ENCODE data around the gene CHRNB2. TPM values are rescaled to one million over a fixed set of nuclear protein-coding genes. Genes with fewer than 3 reads are reported as not detected.

CHRNB2 gene
- total RNA-seq, 1 donor from 2014 or later: not detected

DNA sequence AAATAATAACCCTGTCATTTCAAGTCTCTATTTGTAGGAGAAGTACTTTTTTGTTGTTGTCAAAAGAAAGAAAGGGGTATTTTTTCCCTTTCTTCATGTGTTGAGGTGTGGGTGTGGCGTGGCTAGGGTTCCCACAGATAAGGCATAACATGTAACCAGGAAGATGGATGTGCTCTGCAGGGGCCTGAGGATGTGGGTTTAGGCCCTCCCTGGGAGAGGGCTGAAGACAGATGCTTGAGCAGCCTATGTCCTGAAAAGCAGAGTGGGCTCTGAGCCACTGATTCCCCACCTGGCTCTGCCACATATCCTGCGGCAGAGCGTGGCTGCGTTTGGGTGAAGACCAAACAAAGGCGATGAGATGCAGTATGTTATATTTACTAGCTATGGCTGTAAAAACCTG lies 54.3 kb downstream of the CHRNB2 start:
- TF ChIP-seq, protein P1, sequence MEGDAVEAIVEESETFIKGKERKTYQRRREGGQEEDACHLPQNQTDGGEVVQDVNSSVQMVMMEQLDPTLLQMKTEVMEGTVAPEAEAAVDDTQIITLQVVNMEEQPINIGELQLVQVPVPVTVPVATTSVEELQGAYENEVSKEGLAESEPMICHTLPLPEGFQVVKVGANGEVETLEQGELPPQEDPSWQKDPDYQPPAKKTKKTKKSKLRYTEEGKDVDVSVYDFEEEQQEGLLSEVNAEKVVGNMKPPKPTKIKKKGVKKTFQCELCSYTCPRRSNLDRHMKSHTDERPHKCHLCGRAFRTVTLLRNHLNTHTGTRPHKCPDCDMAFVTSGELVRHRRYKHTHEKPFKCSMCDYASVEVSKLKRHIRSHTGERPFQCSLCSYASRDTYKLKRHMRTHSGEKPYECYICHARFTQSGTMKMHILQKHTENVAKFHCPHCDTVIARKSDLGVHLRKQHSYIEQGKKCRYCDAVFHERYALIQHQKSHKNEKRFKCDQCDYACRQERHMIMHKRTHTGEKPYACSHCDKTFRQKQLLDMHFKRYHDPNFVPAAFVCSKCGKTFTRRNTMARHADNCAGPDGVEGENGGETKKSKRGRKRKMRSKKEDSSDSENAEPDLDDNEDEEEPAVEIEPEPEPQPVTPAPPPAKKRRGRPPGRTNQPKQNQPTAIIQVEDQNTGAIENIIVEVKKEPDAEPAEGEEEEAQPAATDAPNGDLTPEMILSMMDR (IDR thresholded peaks at IDR 0.05): no peak
- Mint-ChIP-seq H3K27me3 (no peaks in the 10 kb centered on the region), H3K27ac (no peak overlapping the region), H3K4me3 (no peak overlapping the region), H3K9me3 (no peaks in the 10 kb centered on the region), H3K4me1 (peaks cover 31% of the 10 kb centered on the region), H3K36me3 (ENCODE audit: low read depth) (peaks cover 20% of the 10 kb centered on the region)
- ATAC-seq (ENCODE audit: low read depth): no peak
- intact Hi-C loops (cut with micrococcal nuclease): no loop called here
- no peak for DNase-seq
- POLR2A ChIA-PET: no interaction called here
- CTCF ChIA-PET: no interaction called here

DNA sequence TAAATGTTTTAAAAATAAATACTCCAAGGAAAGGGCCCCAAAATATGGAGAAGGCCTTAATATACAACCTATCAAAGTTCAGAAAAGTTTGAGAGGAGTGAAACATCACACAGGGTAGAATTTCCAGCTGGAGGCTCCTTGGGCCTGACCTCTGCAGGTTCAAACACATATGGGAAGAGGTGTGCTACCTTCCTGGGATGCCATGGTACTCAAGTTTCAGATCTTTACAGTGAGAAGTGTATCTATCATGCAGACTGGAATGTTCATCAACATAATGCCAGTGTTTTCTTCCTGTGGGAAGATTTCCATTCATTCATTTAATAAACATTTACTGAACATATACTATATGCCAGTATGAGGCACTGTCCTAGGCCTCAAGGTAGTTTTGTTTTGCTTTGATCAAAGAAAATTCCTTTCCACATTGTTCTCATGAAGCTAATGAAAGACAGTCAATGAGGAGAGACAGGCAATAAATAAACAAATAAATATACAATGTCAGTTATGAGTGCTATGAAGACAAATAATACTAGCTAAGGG lies 55.0 kb downstream of the CHRNB2 start:
- no peak for ATAC-seq (ENCODE audit: low read depth)
- Mint-ChIP-seq H3K27me3 (no peaks in the 10 kb centered on the region), H3K27ac (no peak overlapping the region), H3K4me1 (peaks cover 34% of the 10 kb centered on the region), H3K36me3 (ENCODE audit: low read depth) (peaks cover 20% of the 10 kb centered on the region), H3K4me3 (no peak overlapping the region), H3K9me3 (no peaks in the 10 kb centered on the region)
- TF ChIP-seq, protein P1 (IDR thresholded peaks at IDR 0.05): no peak
- CTCF ChIA-PET: no interaction called here
- intact Hi-C loops (cut with micrococcal nuclease): no loop called here
- DNase-seq: no peak
- POLR2A ChIA-PET: no interaction called here

DNA sequence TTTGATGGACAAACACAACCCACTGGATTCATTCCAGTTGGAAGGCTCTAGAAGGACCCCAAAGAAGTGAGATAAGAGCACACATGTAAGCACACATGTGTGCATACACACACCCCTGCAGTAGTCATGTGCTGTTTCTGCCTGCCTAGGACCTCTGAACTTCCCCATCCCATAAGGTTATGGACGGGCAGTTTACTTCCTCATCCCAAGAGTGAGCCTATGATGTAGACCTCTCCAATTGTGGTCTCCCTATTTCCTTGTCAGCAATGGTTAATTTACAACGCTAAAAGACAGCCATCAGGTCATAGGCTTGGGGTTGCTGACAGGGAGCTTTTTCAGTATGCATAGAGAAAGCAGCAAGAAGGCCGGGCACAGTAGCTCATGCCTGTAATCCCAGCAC lies 55.8 kb downstream of the CHRNB2 start:
- intact Hi-C loops (cut with micrococcal nuclease): no loop called here
- H3K4me1 Mint-ChIP-seq: peaks cover 38% of the 10 kb centered on the region
- no peak overlapping the region for H3K4me3 Mint-ChIP-seq
- TF ChIP-seq, protein P1 (IDR thresholded peaks at IDR 0.05): no peak
- no peak overlapping the region for H3K27ac Mint-ChIP-seq
- ChIA-PET POLR2A (no interaction called here), CTCF (no interaction called here)
- peaks cover 22% of the 10 kb centered on the region for H3K36me3 Mint-ChIP-seq (ENCODE audit: low read depth)
- H3K9me3 Mint-ChIP-seq: no peaks in the 10 kb centered on the region
- ATAC-seq (ENCODE audit: low read depth) (no peak), DNase-seq (no peak)
- no peaks in the 10 kb centered on the region for H3K27me3 Mint-ChIP-seq

DNA sequence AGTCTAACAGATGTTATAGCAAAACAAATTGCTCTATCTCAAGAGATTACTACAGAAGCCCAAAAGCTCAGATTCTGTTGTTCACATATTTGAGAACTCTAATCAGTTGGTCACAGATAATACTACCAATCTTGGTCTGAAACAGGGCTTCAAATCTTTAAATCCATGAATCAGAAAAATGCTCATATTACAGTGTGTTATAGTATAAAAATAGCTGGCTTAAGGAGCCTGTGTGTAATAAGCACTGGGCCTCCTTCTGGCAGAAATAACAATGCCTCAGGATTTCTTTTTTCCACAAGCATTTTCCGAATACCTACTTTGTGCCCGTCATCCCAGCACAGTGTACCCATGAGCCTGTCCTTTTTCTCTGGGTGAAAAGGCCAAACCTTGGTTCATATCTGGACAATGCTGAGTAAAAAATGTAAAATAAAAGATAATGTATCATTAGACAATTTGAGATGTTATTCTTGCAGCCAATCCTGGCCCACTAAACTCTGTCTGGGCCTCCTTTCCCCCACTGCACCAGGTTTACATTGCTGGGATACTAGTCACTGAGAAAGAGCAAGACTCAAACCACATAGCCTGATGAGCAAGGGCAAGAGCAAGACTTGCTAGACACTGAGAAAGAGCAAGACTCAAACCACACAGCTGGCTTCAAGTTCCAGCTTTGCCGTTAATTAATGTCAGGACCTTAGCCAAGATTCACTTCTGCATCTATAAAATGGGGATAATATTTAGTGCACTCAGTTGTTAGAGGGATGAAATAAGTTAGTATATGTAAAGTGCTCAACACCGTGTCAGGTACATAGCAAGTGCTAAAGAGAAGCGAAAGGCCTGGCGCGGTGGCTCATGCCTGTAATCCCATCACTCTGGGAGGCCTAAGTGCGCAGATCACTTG lies 57.4 kb downstream of the CHRNB2 start:
- H3K27ac Mint-ChIP-seq: no peak overlapping the region
- POLR2A ChIA-PET: interaction anchor here (0.5 to 1.2 kb wide), 4 partner anchors 15 to 312 kb away, joined by 3 to 6 read pairs (median 3); partner anchors contain the start of gene PMVK
- CTCF ChIA-PET: interaction anchor here (0.7 kb wide), 2 partner anchors 14 to 460 kb away, joined by 3 read pairs; no protein-coding TSS in a partner anchor
- DNase-seq (no peak), ATAC-seq (ENCODE audit: low read depth) (no peak)
- intact Hi-C loops (cut with micrococcal nuclease): no loop called here
- peaks cover 20% of the 10 kb centered on the region for H3K36me3 Mint-ChIP-seq (ENCODE audit: low read depth)
- H3K4me1 Mint-ChIP-seq: peaks cover 32% of the 10 kb centered on the region
- TF ChIP-seq, protein P1 (IDR thresholded peaks at IDR 0.05): no peak
- peaks cover 3% of the 10 kb centered on the region for H3K9me3 Mint-ChIP-seq
- H3K27me3 Mint-ChIP-seq: no peaks in the 10 kb centered on the region
- H3K4me3 Mint-ChIP-seq: no peak overlapping the region

Data from activated B cell treated with CpG ODN at 0.5 μM for 24 hours (primary cell).